ENCODE measurements around the gene CTNNAL1. TPM values are rescaled to one million over a fixed set of nuclear protein-coding genes. Genes with fewer than 3 reads are reported as not detected.

CTNNAL1 gene
- polyA plus RNA-seq, 1 of the 3 experiments (the other 2 are of a cell fraction): 32.8 TPM

DNA sequence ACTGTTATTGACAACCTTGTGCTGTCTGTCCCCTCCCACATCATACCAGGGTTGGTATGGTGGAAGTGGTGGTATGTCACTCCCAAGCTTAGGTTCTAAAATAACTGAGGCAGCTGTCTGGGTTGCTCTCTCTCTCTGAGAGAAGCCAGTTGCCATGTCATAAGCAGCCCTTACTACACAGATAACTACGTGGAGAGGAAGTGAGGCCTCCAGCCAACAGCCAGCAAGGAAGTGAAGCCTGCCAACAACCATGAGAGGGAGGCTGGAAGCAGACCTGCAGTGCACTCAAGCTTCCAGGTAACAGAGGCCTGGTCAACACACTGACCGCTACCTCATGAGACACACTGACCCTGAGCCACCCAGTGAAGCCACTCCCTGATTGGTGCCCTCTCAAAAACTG is 18.6 kb downstream of the CTNNAL1 start (continued):
- no peak for TF ChIP-seq CHD2 (IDR thresholded peaks at IDR 0.05; ENCODE audit: low read length, partially characterized antibody)
- TF ChIP-seq, protein P1, sequence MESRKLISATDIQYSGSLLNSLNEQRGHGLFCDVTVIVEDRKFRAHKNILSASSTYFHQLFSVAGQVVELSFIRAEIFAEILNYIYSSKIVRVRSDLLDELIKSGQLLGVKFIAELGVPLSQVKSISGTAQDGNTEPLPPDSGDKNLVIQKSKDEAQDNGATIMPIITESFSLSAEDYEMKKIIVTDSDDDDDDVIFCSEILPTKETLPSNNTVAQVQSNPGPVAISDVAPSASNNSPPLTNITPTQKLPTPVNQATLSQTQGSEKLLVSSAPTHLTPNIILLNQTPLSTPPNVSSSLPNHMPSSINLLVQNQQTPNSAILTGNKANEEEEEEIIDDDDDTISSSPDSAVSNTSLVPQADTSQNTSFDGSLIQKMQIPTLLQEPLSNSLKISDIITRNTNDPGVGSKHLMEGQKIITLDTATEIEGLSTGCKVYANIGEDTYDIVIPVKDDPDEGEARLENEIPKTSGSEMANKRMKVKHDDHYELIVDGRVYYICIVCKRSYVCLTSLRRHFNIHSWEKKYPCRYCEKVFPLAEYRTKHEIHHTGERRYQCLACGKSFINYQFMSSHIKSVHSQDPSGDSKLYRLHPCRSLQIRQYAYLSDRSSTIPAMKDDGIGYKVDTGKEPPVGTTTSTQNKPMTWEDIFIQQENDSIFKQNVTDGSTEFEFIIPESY (IDR thresholded peaks at IDR 0.05; ENCODE audit: borderline replicate concordance, low read depth): no peak
- TF ChIP-seq, protein P2, sequence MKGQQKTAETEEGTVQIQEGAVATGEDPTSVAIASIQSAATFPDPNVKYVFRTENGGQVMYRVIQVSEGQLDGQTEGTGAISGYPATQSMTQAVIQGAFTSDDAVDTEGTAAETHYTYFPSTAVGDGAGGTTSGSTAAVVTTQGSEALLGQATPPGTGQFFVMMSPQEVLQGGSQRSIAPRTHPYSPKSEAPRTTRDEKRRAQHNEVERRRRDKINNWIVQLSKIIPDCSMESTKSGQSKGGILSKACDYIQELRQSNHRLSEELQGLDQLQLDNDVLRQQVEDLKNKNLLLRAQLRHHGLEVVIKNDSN (IDR thresholded peaks at IDR 0.05; ENCODE audit: borderline replicate concordance, low read depth): no peak
- no peak for TF ChIP-seq MEF2A (IDR thresholded peaks at IDR 0.05; ENCODE audit: borderline replicate concordance, low read depth)
- TF ChIP-seq FOXM1 (IDR thresholded peaks at IDR 0.05; ENCODE audit: low read depth): no peak

DNA sequence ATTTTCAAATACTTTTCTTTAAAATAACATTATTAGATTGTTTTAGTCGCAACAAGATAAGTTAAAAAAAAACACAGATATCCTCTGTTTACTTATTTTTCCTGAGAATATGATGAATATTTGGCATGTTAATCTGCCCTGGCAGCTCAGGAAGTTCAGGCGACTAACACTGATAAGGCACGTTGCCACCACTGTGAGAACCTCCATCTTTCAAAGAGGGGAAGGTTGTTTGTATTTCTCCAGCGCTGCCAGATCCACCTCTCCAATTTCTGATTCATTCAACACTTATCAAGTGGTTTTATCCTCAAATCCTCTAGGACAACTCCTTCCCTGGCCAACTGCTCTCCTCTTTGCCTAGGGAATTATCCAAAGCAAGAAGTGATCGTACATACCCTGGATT is 21.8 kb downstream of the CTNNAL1 start:
- POLR2A ChIA-PET: no interaction called here
- CTCF ChIA-PET: no interaction called here
- H3K36me3 ChIP-seq (replicated peaks in 1 of 2; ENCODE audit: control insufficient read depth in 1 of 2, insufficient read depth in 2 of 2, low read length in 1 of 2): peaks cover 21 to 37% of the 10 kb centered on the region in 2 experiments

DNA sequence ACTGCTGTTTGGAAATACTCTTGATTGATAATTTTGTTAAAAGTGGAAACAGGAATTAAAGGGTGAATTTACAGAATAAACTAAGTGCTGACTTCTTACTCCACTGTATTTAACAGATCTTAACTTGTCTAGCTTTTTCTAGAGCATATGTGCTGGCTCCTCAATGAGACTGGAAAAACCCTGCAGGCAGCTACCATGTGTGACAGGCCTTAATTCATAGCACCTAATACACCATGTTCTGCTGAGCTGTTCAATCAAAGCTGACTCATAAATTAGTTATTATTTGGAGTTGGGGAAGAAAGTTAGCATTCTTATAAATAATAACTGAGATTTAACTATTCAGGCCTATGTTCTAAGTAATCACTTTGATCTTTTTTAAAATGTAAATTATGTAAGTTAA is 29.4 kb downstream of the CTNNAL1 start:
- no peak overlapping the region for H2AFZ ChIP-seq (ENCODE audit: low read depth)
- no peaks in the 10 kb centered on the region for H3K27me3 ChIP-seq (ENCODE audit: insufficient read depth)
- H3K9ac ChIP-seq: no peak overlapping the region
- H3K9me2 ChIP-seq: no peaks in the 10 kb centered on the region
- TF ChIP-seq JUND (IDR thresholded peaks at IDR 0.05) (no peak), TCF12 (IDR thresholded peaks at IDR 0.05) (no peak), YY1 (IDR thresholded peaks at IDR 0.05; ENCODE audit: low read depth) (no peak), EP300 (IDR thresholded peaks at IDR 0.05; ENCODE audit: borderline replicate concordance in 1 of 2, low read depth in 1 of 2, low read length in 1 of 2) (no peak), SIN3A (IDR thresholded peaks at IDR 0.05; ENCODE audit: borderline replicate concordance, low read depth, low read length) (no peak), GABPA (IDR thresholded peaks at IDR 0.05; ENCODE audit: low read depth) (no peak), ELF1 (IDR thresholded peaks at IDR 0.05) (no peak), FOSL2 (IDR thresholded peaks at IDR 0.05; ENCODE audit: borderline replicate concordance, low read depth) (no peak)
- TF ChIP-seq, protein P2 (IDR thresholded peaks at IDR 0.05; ENCODE audit: borderline replicate concordance, low read depth): no peak
- TF ChIP-seq, protein P3, sequence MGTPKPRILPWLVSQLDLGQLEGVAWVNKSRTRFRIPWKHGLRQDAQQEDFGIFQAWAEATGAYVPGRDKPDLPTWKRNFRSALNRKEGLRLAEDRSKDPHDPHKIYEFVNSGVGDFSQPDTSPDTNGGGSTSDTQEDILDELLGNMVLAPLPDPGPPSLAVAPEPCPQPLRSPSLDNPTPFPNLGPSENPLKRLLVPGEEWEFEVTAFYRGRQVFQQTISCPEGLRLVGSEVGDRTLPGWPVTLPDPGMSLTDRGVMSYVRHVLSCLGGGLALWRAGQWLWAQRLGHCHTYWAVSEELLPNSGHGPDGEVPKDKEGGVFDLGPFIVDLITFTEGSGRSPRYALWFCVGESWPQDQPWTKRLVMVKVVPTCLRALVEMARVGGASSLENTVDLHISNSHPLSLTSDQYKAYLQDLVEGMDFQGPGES (IDR thresholded peaks at IDR 0.05; ENCODE audit: low read depth, low read length): no peak
- TF ChIP-seq, protein P4, sequence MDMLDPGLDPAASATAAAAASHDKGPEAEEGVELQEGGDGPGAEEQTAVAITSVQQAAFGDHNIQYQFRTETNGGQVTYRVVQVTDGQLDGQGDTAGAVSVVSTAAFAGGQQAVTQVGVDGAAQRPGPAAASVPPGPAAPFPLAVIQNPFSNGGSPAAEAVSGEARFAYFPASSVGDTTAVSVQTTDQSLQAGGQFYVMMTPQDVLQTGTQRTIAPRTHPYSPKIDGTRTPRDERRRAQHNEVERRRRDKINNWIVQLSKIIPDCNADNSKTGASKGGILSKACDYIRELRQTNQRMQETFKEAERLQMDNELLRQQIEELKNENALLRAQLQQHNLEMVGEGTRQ (IDR thresholded peaks at IDR 0.05; ENCODE audit: borderline replicate concordance, low read depth, low read length): no peak
- no peak overlapping the region for H3K4me2 ChIP-seq
- H3F3A ChIP-seq (replicated peaks; ENCODE audit: insufficient read depth): no peaks in the 10 kb centered on the region
- DNase-seq: no peak
- ChIA-PET POLR2A (no interaction called here), CTCF (interaction anchor here (0.7 kb wide), 1 partner anchor 27 kb away, joined by 3 read pairs; no protein-coding TSS in a partner anchor)
- peaks cover 0 to 2% of the 10 kb centered on the region in 2 experiments; a peak in 1 of 4 replicates for H3K4me1 ChIP-seq (ENCODE audit: control insufficient read depth in 1 of 2, insufficient read depth in 2 of 2, low read depth in 1 of 2, low read length in 1 of 2)
- H3K79me2 ChIP-seq (ENCODE audit: insufficient read depth): no peaks in the 10 kb centered on the region; the same call in 1 of the 2 replicates
- no peaks in the 10 kb centered on the region for H3K9me3 ChIP-seq
- peaks cover 3% of the 10 kb centered on the region; the same call in 1 of the 2 replicates for H4K20me1 ChIP-seq (ENCODE audit: insufficient read depth)
- H3K36me3 ChIP-seq (replicated peaks in 1 of 2; ENCODE audit: control insufficient read depth in 1 of 2, insufficient read depth in 2 of 2, low read length in 1 of 2): peaks cover 28 to 35% of the 10 kb centered on the region in 2 experiments
- no peak overlapping the region for H3K4me3 ChIP-seq (ENCODE audit: low read depth in 2 of 2, low read length in 1 of 2)
- H3K27ac ChIP-seq (ENCODE audit: low read depth in 2 of 2, low read length in 1 of 2): no peak overlapping the region

More for the DNA sequence above, 21.8 kb downstream of the CTNNAL1 start:
- Histone ChIP-seq H3K4me3 (ENCODE audit: low read depth in 2 of 2, low read length in 1 of 2) (no peak overlapping the region), H3K9ac (no peak overlapping the region), H3K9me3 (no peaks in the 10 kb centered on the region), H3K27me3 (ENCODE audit: insufficient read depth) (no peaks in the 10 kb centered on the region), H3F3A (replicated peaks; ENCODE audit: insufficient read depth) (no peaks in the 10 kb centered on the region), H4K20me1 (ENCODE audit: insufficient read depth) (no peaks in the 10 kb centered on the region), H2AFZ (ENCODE audit: low read depth) (no peak overlapping the region), H3K4me1 (ENCODE audit: control insufficient read depth in 1 of 2, insufficient read depth in 2 of 2, low read depth in 1 of 2, low read length in 1 of 2) (peaks cover 0 to 5% of the 10 kb centered on the region in 2 experiments; a peak in 1 of 4 replicates), H3K27ac (ENCODE audit: low read depth in 2 of 2, low read length in 1 of 2) (no peak overlapping the region), H3K9me2 (no peaks in the 10 kb centered on the region), H3K4me2 (no peak overlapping the region), H3K79me2 (ENCODE audit: insufficient read depth) (peaks cover 38% of the 10 kb centered on the region)
- TF ChIP-seq RCOR1 (IDR thresholded peaks at IDR 0.05; ENCODE audit: low read length): no peak
- TF ChIP-seq, protein P5, sequence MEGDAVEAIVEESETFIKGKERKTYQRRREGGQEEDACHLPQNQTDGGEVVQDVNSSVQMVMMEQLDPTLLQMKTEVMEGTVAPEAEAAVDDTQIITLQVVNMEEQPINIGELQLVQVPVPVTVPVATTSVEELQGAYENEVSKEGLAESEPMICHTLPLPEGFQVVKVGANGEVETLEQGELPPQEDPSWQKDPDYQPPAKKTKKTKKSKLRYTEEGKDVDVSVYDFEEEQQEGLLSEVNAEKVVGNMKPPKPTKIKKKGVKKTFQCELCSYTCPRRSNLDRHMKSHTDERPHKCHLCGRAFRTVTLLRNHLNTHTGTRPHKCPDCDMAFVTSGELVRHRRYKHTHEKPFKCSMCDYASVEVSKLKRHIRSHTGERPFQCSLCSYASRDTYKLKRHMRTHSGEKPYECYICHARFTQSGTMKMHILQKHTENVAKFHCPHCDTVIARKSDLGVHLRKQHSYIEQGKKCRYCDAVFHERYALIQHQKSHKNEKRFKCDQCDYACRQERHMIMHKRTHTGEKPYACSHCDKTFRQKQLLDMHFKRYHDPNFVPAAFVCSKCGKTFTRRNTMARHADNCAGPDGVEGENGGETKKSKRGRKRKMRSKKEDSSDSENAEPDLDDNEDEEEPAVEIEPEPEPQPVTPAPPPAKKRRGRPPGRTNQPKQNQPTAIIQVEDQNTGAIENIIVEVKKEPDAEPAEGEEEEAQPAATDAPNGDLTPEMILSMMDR (IDR thresholded peaks at IDR 0.05): no peak
- DNase-seq: no peak
- 84% methylated on average over 5 of the region's 5 CpGs for WGBS (ENCODE audit: low lambda C conversion rate)

Data from SK-N-SH (cell line).